A549 (cell line): Measurements from ENCODE around the gene TCTA.

Experiments
- BHLHE40 ChIP-seq: IDR thresholded peaks from 2 replicates; pipeline ENCODE4 v1.6.1; 2012; ENCODE audit warnings: low read depth, low read length, inconsistent platforms
- CHD2 ChIP-seq: fragments of 150-350 bp; IDR thresholded peaks from 2 replicates; pipeline ENCODE4 v1.6.1; 2014; ENCODE audit warnings: low read length; ENCODE audit not compliant: partially characterized antibody
- ELK1 ChIP-seq: fragments of 150-350 bp; IDR thresholded peaks from 2 replicates; pipeline ENCODE4 v1.6.1; 2014; ENCODE audit warnings: low read depth, mild to moderate bottlenecking, low read length
- EP300 ChIP-seq, 2 experiments: fragments of >200 bp; sonication (Bioruptor Twin); formaldehyde crosslinking; IDR thresholded peaks; 2 replicates in 1 of 2; 3 replicates in 1 of 2; pipeline ENCODE4 v1.6.1; 2016 to 2017
- FOSL2 ChIP-seq, 2 experiments: fragments of 450-650 bp in 1 of 2; fragments of >200 bp in 1 of 2; sonication (Bioruptor Twin) in 1 of 2; formaldehyde crosslinking; IDR thresholded peaks; 2 replicates each; pipeline versions ENCODE4 v1.5.0 to v1.6.1; 2016 to 2020; ENCODE audit warnings: mild to moderate bottlenecking in 1 of 2, moderate library complexity in 1 of 2
- JUNB ChIP-seq: fragments of >200 bp; sonication (Bioruptor Twin); formaldehyde crosslinking; IDR thresholded peaks from 2 replicates; pipeline ENCODE4 v1.6.1; 2016
- MAX ChIP-seq: IDR thresholded peaks from 2 replicates; pipeline ENCODE4 v1.6.1; 2012
- MAZ ChIP-seq: fragments of 150-350 bp; IDR thresholded peaks from 2 replicates; pipeline ENCODE4 v1.6.1; 2014; ENCODE audit warnings: antibody characterized with exemption, low read depth, low read length, borderline replicate concordance
- NR3C1 ChIP-seq: fragments of >200 bp; sonication (Bioruptor Twin); formaldehyde crosslinking; IDR thresholded peaks from 3 replicates; pipeline ENCODE4 v1.6.1; 2017
- POLR2A ChIP-seq: IDR thresholded peaks from 2 replicates; pipeline ENCODE4 v1.6.1; 2012; ENCODE audit warnings: mild to moderate bottlenecking, low read length
- TF ChIP-seq, protein P1 (sequence below): fragments of >200 bp; sonication (Bioruptor Twin); formaldehyde crosslinking; IDR thresholded peaks from 3 replicates; pipeline ENCODE4 v1.5.1; 2016
- TF ChIP-seq, protein P2 (sequence below): fragments of 200-600 bp; sonication (generic); IDR thresholded peaks from 2 replicates; pipeline ENCODE4 v1.6.1; 2016; ENCODE audit warnings: antibody characterized with exemption, mild to moderate bottlenecking, moderate library complexity
- TF ChIP-seq, protein P3 (sequence below): fragments of 450-650 bp; IDR thresholded peaks from 2 replicates; pipeline ENCODE4 v1.6.1; 2014; ENCODE audit warnings: antibody characterized with exemption

- TF ChIP-seq, protein P1, sequence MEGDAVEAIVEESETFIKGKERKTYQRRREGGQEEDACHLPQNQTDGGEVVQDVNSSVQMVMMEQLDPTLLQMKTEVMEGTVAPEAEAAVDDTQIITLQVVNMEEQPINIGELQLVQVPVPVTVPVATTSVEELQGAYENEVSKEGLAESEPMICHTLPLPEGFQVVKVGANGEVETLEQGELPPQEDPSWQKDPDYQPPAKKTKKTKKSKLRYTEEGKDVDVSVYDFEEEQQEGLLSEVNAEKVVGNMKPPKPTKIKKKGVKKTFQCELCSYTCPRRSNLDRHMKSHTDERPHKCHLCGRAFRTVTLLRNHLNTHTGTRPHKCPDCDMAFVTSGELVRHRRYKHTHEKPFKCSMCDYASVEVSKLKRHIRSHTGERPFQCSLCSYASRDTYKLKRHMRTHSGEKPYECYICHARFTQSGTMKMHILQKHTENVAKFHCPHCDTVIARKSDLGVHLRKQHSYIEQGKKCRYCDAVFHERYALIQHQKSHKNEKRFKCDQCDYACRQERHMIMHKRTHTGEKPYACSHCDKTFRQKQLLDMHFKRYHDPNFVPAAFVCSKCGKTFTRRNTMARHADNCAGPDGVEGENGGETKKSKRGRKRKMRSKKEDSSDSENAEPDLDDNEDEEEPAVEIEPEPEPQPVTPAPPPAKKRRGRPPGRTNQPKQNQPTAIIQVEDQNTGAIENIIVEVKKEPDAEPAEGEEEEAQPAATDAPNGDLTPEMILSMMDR: no peak
- TF ChIP-seq JUNB: no peak
- no peak for TF ChIP-seq CHD2
- TF ChIP-seq POLR2A: no peak
- TF ChIP-seq, protein P2, sequence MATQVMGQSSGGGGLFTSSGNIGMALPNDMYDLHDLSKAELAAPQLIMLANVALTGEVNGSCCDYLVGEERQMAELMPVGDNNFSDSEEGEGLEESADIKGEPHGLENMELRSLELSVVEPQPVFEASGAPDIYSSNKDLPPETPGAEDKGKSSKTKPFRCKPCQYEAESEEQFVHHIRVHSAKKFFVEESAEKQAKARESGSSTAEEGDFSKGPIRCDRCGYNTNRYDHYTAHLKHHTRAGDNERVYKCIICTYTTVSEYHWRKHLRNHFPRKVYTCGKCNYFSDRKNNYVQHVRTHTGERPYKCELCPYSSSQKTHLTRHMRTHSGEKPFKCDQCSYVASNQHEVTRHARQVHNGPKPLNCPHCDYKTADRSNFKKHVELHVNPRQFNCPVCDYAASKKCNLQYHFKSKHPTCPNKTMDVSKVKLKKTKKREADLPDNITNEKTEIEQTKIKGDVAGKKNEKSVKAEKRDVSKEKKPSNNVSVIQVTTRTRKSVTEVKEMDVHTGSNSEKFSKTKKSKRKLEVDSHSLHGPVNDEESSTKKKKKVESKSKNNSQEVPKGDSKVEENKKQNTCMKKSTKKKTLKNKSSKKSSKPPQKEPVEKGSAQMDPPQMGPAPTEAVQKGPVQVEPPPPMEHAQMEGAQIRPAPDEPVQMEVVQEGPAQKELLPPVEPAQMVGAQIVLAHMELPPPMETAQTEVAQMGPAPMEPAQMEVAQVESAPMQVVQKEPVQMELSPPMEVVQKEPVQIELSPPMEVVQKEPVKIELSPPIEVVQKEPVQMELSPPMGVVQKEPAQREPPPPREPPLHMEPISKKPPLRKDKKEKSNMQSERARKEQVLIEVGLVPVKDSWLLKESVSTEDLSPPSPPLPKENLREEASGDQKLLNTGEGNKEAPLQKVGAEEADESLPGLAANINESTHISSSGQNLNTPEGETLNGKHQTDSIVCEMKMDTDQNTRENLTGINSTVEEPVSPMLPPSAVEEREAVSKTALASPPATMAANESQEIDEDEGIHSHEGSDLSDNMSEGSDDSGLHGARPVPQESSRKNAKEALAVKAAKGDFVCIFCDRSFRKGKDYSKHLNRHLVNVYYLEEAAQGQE: no peak
- no peak for TF ChIP-seq ELK1
- TF ChIP-seq EP300 (IDR thresholded peaks at IDR 0.05): no peak
- TF ChIP-seq, protein P3, sequence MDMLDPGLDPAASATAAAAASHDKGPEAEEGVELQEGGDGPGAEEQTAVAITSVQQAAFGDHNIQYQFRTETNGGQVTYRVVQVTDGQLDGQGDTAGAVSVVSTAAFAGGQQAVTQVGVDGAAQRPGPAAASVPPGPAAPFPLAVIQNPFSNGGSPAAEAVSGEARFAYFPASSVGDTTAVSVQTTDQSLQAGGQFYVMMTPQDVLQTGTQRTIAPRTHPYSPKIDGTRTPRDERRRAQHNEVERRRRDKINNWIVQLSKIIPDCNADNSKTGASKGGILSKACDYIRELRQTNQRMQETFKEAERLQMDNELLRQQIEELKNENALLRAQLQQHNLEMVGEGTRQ: no peak
- no peak for TF ChIP-seq NR3C1
- TF ChIP-seq FOSL2 (IDR thresholded peaks at IDR 0.05): no peak
- no peak for TF ChIP-seq FOSL2 (CRISPR knock-in tag; IDR thresholded peaks at IDR 0.05)
- no peak for TF ChIP-seq MAZ
- no peak for TF ChIP-seq MAX
- no peak for TF ChIP-seq BHLHE40
These were observed 40.3 kb upstream of the TCTA start for GRCh38 chr3:49371946-49372345.
